ENCODE data around the gene RTN4RL2.

The RTN4RL2 gene

DNA sequence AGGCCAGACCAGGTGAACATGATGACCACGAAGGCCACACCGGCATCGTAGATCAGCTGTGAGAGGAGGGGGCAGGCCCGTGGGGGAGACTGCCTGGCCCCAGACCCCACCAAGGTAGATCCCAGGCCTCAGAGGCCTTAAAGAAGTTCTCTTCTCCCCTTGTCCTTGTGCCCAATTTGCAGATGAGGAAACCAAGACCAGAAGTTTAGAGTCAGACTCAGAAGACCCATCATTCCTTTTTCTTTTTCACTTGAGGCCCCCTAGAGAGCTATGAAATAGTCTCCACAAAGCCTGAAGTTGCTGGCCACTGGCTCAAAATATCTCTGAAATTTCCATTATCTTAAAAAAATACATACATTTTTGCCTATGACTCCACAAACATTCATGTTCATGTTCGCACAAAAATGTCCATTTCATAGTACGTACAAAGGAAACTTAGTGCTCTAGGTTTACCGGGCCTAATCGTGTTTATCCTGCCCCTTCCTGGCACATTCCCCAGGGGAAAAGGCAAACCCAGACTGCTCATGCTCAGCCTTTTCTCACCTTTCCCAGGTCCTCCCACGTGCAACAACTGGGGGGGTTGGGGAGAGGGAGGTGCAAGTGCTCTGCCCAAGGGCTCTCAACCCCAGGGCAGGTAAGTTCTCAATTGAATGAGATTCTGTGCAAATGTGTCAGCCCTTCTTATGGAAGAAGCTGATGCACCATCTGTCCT is 35.9 kb downstream of the RTN4RL2 start:
- DNase-seq (ENCODE audit: insufficient read length, low spot score) (no peak), FAIRE-seq (no peak)
- no peak for TF ChIP-seq TAF1 (IDR thresholded peaks at IDR 0.05; ENCODE audit: low read depth, low read length)
- no peak for TF ChIP-seq POU2F2 (IDR thresholded peaks at IDR 0.05; ENCODE audit: low read depth, low read length)
- TF ChIP-seq POLR2A (IDR thresholded peaks at IDR 0.05; ENCODE audit: low read depth, low read length) = no peak
- no peak for TF ChIP-seq PAX5 (IDR thresholded peaks at IDR 0.05; ENCODE audit: insufficient read depth, low read length, severe bottlenecking)
- TF ChIP-seq POLR2AphosphoS5 (IDR thresholded peaks at IDR 0.05; ENCODE audit: low read depth, low read length) = no peak
- no peak for TF ChIP-seq SPI1 (IDR thresholded peaks at IDR 0.05; ENCODE audit: low read depth, low read length)

GRCh38 chr11:57497303-57498247 is 37.2 kb downstream of the RTN4RL2 start:
- no peak for TF ChIP-seq PAX5 (IDR thresholded peaks at IDR 0.05; ENCODE audit: insufficient read depth, low read length, severe bottlenecking)
- DNase-seq (ENCODE audit: insufficient read length, low spot score) = no peak
- no peak for FAIRE-seq

- FAIRE-seq = no peak
- no peak for TF ChIP-seq POLR2AphosphoS5 (IDR thresholded peaks at IDR 0.05; ENCODE audit: low read depth, low read length)
- no peak for TF ChIP-seq POU2F2 (IDR thresholded peaks at IDR 0.05; ENCODE audit: low read depth, low read length)
- TF ChIP-seq SPI1 (IDR thresholded peaks at IDR 0.05; ENCODE audit: low read depth, low read length) = no peak
- TF ChIP-seq POLR2A (IDR thresholded peaks at IDR 0.05; ENCODE audit: low read depth, low read length) = no peak
- no peak for TF ChIP-seq PAX5 (IDR thresholded peaks at IDR 0.05; ENCODE audit: insufficient read depth, low read length, severe bottlenecking)
- no peak for TF ChIP-seq TAF1 (IDR thresholded peaks at IDR 0.05; ENCODE audit: low read depth, low read length)
- DNase-seq (ENCODE audit: insufficient read length, low spot score) = no peak
Measured at GRCh38 chr11:57498540-57498939, 38.2 kb downstream of the RTN4RL2 start.

DNA sequence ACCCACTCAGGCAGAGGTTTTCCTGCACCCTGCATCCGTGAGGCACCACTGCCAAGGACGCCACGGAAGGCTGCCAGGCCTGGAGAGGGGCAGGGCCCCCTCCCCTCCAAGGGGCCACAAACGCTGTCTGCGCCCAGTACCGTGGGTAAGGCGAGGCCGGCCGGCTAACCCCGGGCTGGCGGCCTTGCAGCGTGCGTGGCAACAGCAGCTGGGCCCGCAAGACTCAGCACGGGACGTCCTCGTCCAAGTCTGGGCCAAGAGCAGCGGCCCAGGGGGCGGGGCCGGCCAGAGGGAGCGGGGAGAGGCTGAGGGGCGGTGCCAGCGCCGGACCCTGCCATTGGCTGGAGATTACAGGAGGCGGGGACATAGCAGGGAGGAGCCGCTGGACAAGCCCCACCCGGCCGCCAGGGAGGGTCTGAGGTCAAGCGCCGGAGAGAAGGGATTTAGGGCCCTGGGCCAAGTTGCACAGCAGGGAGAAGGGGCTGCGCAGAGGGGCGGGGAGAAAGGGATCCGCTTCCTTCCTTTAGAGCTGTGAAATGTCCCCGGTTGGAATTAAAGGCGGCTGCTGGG is 39.2 kb downstream of the RTN4RL2 start:
- peak; percentile 77 for FAIRE-seq
- peak; percentile 98 for DNase-seq (ENCODE audit: insufficient read length, low spot score)
- no peak for TF ChIP-seq POU2F2 (IDR thresholded peaks at IDR 0.05; ENCODE audit: low read depth, low read length)
- no peak for TF ChIP-seq TAF1 (IDR thresholded peaks at IDR 0.05; ENCODE audit: low read depth, low read length)
- TF ChIP-seq POLR2AphosphoS5 (IDR thresholded peaks at IDR 0.05; ENCODE audit: low read depth, low read length) = no peak
- no peak for TF ChIP-seq SPI1 (IDR thresholded peaks at IDR 0.05; ENCODE audit: low read depth, low read length)
- TF ChIP-seq POLR2A (IDR thresholded peaks at IDR 0.05; ENCODE audit: low read depth, low read length) = no peak
- TF ChIP-seq PAX5 (IDR thresholded peaks at IDR 0.05; ENCODE audit: insufficient read depth, low read length, severe bottlenecking) = no peak

- FAIRE-seq (peak; percentile 80), DNase-seq (ENCODE audit: insufficient read length, low spot score) (no peak)
- TF ChIP-seq POU2F2 (IDR thresholded peaks at IDR 0.05; ENCODE audit: low read depth, low read length) = no peak
- TF ChIP-seq PAX5 (IDR thresholded peaks at IDR 0.05; ENCODE audit: insufficient read depth, low read length, severe bottlenecking) = no peak
- no peak for TF ChIP-seq POLR2A (IDR thresholded peaks at IDR 0.05; ENCODE audit: low read depth, low read length)
- no peak for TF ChIP-seq SPI1 (IDR thresholded peaks at IDR 0.05; ENCODE audit: low read depth, low read length)
- no peak for TF ChIP-seq POLR2AphosphoS5 (IDR thresholded peaks at IDR 0.05; ENCODE audit: low read depth, low read length)
- no peak for TF ChIP-seq TAF1 (IDR thresholded peaks at IDR 0.05; ENCODE audit: low read depth, low read length)
Measured at GRCh38 chr11:57499983-57500461, 39.7 kb downstream of the RTN4RL2 start.

- no peak for DNase-seq (ENCODE audit: insufficient read length, low spot score)
- FAIRE-seq = no peak
- TF ChIP-seq PAX5 (IDR thresholded peaks at IDR 0.05; ENCODE audit: insufficient read depth, low read length, severe bottlenecking) = no peak
- no peak for TF ChIP-seq TAF1 (IDR thresholded peaks at IDR 0.05; ENCODE audit: low read depth, low read length)
- no peak for TF ChIP-seq SPI1 (IDR thresholded peaks at IDR 0.05; ENCODE audit: low read depth, low read length)
- no peak for TF ChIP-seq POLR2AphosphoS5 (IDR thresholded peaks at IDR 0.05; ENCODE audit: low read depth, low read length)
- TF ChIP-seq POU2F2 (IDR thresholded peaks at IDR 0.05; ENCODE audit: low read depth, low read length) = no peak
- no peak for TF ChIP-seq POLR2A (IDR thresholded peaks at IDR 0.05; ENCODE audit: low read depth, low read length)
Measured at GRCh38 chr11:57500515-57500914, 40.2 kb downstream of the RTN4RL2 start.

- no peak for DNase-seq (ENCODE audit: insufficient read length, low spot score)
- no peak for FAIRE-seq
- TF ChIP-seq PAX5 (IDR thresholded peaks at IDR 0.05; ENCODE audit: insufficient read depth, low read length, severe bottlenecking) (no peak), POLR2A (IDR thresholded peaks at IDR 0.05; ENCODE audit: low read depth, low read length) (no peak), SPI1 (IDR thresholded peaks at IDR 0.05; ENCODE audit: low read depth, low read length) (no peak)
Measured at GRCh38 chr11:57500926-57501325, 40.6 kb downstream of the RTN4RL2 start.

GRCh38 chr11:57501953-57502352 is 41.6 kb downstream of the RTN4RL2 start:
- FAIRE-seq (peak; percentile 9), DNase-seq (ENCODE audit: insufficient read length, low spot score) (no peak)
- TF ChIP-seq POLR2AphosphoS5 (IDR thresholded peaks at IDR 0.05; ENCODE audit: low read depth, low read length) (no peak), SPI1 (IDR thresholded peaks at IDR 0.05; ENCODE audit: low read depth, low read length) (no peak)

DNA sequence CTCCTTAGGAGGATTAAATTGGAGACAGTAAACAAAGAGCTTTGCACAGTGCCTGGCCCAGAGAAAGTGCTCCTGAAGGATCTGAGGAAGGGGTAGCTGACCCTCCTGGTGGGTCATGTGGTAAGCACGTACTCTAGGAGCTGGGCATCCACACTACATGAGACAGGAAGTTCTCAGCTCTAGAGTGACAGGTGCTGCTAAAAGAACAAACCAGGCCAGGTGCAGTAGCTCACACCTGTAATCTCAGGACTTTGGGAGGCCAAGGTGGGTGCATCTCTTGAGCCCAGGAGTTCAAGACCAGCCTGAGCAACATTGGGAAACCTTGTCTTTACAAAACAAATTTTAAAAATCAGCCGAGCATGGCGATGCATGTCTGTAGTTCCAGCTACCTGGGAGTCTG is 42.0 kb downstream of the RTN4RL2 start:
- no peak for DNase-seq (ENCODE audit: insufficient read length, low spot score)
- TF ChIP-seq POLR2A (IDR thresholded peaks at IDR 0.05; ENCODE audit: low read depth, low read length) (no peak), TAF1 (IDR thresholded peaks at IDR 0.05; ENCODE audit: low read depth, low read length) (no peak), SPI1 (IDR thresholded peaks at IDR 0.05; ENCODE audit: low read depth, low read length) (no peak), POU2F2 (IDR thresholded peaks at IDR 0.05; ENCODE audit: low read depth, low read length) (no peak), PAX5 (IDR thresholded peaks at IDR 0.05; ENCODE audit: insufficient read depth, low read length, severe bottlenecking) (no peak), POLR2AphosphoS5 (IDR thresholded peaks at IDR 0.05; ENCODE audit: low read depth, low read length) (no peak)
- FAIRE-seq = no peak
